ENCODE results near the gene AUTS2. TPM values are rescaled to one million over a fixed set of nuclear protein-coding genes. Genes with fewer than 3 reads are reported as not detected.

Gene AUTS2
- total RNA-seq, 4 donors from 2014 or later = 29.8 to 114 (median 59.4) TPM

DNA sequence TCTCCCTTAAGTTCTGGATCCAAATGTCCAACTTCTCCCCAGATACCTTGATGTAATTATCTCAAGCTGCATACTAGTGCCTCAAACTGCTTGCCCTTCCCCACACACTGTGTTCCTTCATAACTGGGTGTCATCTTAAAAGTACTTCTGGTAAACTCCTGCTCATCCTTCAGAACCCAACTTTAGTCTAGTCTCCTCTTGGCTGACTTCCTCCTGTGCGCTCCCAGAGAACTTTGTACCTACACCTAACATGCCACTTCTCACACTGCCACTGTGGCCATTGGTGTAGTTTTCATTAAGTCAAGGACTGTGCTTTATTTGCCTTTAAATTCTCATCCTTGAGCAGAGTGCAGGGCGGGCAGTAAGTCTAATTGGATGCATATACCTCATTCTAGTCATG is 958.5 kb downstream of the AUTS2 start:
- WGBS, 2 donors (ENCODE audit: low coverage in 1 of 2) = 81 to 100% methylated on average over 1 to 2 of the region's 2 CpGs
- in situ Hi-C loops (cut with MboI; ENCODE audit: low pct_ligation_motif_present in 1 of 4, low pct_unique_long_range_greater_than_20kb in 1 of 4, low sequenced_read_pairs in 3 of 4) = no loop called here

DNA sequence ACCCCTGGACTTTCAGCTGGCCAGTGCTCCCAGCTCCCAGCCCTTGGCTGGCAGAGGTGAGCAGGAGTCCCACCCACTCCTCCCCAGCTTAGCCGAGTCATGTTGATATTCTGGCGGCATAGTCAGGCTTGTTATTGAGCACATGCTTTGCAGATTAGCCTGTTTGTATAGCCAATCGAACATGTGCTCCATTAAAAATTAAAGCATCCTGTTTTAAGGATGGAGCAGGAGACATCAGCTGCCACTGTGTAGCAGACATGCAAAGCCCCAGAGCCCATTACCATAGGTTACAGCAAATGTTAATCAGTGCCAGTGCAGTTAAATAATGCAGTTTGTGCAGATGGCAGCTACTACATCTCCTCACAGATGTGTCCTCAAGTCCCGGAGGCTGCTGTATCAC is 959.1 kb downstream of the AUTS2 start:
- TF ChIP-seq, protein P1, sequence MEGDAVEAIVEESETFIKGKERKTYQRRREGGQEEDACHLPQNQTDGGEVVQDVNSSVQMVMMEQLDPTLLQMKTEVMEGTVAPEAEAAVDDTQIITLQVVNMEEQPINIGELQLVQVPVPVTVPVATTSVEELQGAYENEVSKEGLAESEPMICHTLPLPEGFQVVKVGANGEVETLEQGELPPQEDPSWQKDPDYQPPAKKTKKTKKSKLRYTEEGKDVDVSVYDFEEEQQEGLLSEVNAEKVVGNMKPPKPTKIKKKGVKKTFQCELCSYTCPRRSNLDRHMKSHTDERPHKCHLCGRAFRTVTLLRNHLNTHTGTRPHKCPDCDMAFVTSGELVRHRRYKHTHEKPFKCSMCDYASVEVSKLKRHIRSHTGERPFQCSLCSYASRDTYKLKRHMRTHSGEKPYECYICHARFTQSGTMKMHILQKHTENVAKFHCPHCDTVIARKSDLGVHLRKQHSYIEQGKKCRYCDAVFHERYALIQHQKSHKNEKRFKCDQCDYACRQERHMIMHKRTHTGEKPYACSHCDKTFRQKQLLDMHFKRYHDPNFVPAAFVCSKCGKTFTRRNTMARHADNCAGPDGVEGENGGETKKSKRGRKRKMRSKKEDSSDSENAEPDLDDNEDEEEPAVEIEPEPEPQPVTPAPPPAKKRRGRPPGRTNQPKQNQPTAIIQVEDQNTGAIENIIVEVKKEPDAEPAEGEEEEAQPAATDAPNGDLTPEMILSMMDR (IDR thresholded peaks at IDR 0.05) = no peak
- no peak for TF ChIP-seq EP300 (IDR thresholded peaks at IDR 0.05; ENCODE audit: low read depth)
- no peak for TF ChIP-seq POLR2A (IDR thresholded peaks at IDR 0.05)
- no peak for TF ChIP-seq POLR2AphosphoS5 (IDR thresholded peaks at IDR 0.05)
- Histone ChIP-seq H3K9me3 (no peaks in the 10 kb centered on the region), H3K4me3 (no peak overlapping the region), H3K4me1 (no peaks in the 10 kb centered on the region), H3K36me3 (no peaks in the 10 kb centered on the region), H3K27ac (no peak overlapping the region), H3K27me3 (no peaks in the 10 kb centered on the region)
- in situ Hi-C loops (cut with MboI; ENCODE audit: low pct_ligation_motif_present in 1 of 4, low pct_unique_long_range_greater_than_20kb in 1 of 4, low sequenced_read_pairs in 3 of 4) = no loop called here
- intact Hi-C loops (cut with DNase I; ENCODE audit: low total_unique reads) = no loop called here
- 60 to 63% methylated on average over 1 to 4 of the region's 4 CpGs for WGBS, 2 donors (ENCODE audit: low coverage in 1 of 2)
- no peak for DNase-seq

More for the DNA sequence above, 958.5 kb downstream of the AUTS2 start:
- no peak for DNase-seq
- intact Hi-C loops (cut with DNase I; ENCODE audit: low total_unique reads) = no loop called here
- H3K9me3 ChIP-seq = no peaks in the 10 kb centered on the region
- TF ChIP-seq EP300 (IDR thresholded peaks at IDR 0.05; ENCODE audit: low read depth) = no peak
- TF ChIP-seq, protein P1 (IDR thresholded peaks at IDR 0.05) = no peak
- TF ChIP-seq POLR2AphosphoS5 (IDR thresholded peaks at IDR 0.05) = no peak
- TF ChIP-seq POLR2A (IDR thresholded peaks at IDR 0.05) = no peak
- H3K27ac ChIP-seq = no peak overlapping the region
- no peak overlapping the region for H3K4me3 ChIP-seq
- H3K27me3 ChIP-seq = no peaks in the 10 kb centered on the region
- no peaks in the 10 kb centered on the region for H3K36me3 ChIP-seq
- H3K4me1 ChIP-seq = no peaks in the 10 kb centered on the region

DNA sequence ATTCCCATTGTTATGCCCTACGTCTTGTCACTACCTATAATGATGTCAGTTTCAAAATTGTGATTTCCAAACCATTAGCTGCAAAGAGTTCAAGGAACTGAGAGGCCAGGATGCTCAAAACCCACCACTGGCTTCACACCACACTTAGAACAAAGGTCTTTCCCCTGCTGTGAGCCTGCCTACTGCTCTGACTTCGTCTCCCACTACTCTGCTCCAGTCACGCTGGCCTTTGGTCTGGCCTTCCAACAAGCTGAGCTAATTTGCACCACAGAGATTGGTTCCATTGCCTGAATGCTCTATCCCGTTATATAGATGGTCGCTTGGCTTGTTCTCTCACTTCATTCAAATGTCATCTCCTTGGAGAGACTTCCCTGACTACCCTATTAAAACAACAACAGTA is 961.5 kb downstream of the AUTS2 start:
- H3K4me3 ChIP-seq = no peak overlapping the region
- H3K36me3 ChIP-seq = no peaks in the 10 kb centered on the region
- H3K27ac ChIP-seq = no peak overlapping the region
- no peaks in the 10 kb centered on the region for H3K9me3 ChIP-seq
- 88 to 94% methylated on average over 5 of the region's 5 CpGs for whole genome bisulfite sequencing, 2 donors (ENCODE audit: low coverage in 1 of 2)
- no peak for DNase-seq
- TF ChIP-seq, protein P1 (IDR thresholded peaks at IDR 0.05) = no peak
- intact Hi-C loops (cut with DNase I; ENCODE audit: low total_unique reads) (loop anchor here (5.0 kb wide), 1 partner anchor 907 kb away; no protein-coding TSS in a partner anchor), in situ Hi-C loops (cut with MboI; ENCODE audit: low pct_ligation_motif_present in 1 of 4, low pct_unique_long_range_greater_than_20kb in 1 of 4, low sequenced_read_pairs in 3 of 4) (no loop called here)
- no peaks in the 10 kb centered on the region for H3K27me3 ChIP-seq
- H3K4me1 ChIP-seq = no peaks in the 10 kb centered on the region

DNA sequence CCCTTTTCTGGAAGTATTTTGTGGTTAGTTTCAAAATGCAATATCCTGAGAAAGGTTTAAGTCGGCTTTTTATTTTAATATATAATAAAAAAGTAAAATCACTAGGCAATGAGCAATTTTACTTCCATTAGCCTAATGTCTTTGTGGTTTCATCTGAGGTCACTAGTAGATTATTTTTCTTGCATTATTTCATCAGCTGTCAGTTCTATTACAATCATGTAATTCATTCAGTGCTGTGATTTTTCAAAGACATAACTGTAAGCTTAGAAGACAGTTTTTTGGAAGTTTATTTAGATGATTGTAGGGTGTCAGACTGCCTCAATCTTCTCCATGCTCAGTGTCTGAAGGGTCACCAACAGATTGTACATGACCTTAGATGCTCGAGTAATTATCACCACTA is 965.7 kb downstream of the AUTS2 start:
- no peak for DNase-seq
- no peak overlapping the region for H3K27ac ChIP-seq
- no peaks in the 10 kb centered on the region for H3K9me3 ChIP-seq
- no peaks in the 10 kb centered on the region for H3K27me3 ChIP-seq
- in situ Hi-C loops (cut with MboI; ENCODE audit: low pct_ligation_motif_present in 1 of 4, low pct_unique_long_range_greater_than_20kb in 1 of 4, low sequenced_read_pairs in 3 of 4) (no loop called here), intact Hi-C loops (cut with DNase I; ENCODE audit: low total_unique reads) (loop anchor here (5.0 kb wide), 1 partner anchor 903 kb away; no protein-coding TSS in a partner anchor)
- TF ChIP-seq POLR2A (IDR thresholded peaks at IDR 0.05) = no peak
- no peaks in the 10 kb centered on the region for H3K36me3 ChIP-seq
- H3K4me3 ChIP-seq = no peak overlapping the region
- WGBS, 2 donors (ENCODE audit: low coverage in 1 of 2) = 64 to 68% methylated on average over 2 of the region's 2 CpGs
- peaks cover 0 to 4% (median 0%) of the 10 kb centered on the region in 4 donors for H3K4me1 ChIP-seq

DNA sequence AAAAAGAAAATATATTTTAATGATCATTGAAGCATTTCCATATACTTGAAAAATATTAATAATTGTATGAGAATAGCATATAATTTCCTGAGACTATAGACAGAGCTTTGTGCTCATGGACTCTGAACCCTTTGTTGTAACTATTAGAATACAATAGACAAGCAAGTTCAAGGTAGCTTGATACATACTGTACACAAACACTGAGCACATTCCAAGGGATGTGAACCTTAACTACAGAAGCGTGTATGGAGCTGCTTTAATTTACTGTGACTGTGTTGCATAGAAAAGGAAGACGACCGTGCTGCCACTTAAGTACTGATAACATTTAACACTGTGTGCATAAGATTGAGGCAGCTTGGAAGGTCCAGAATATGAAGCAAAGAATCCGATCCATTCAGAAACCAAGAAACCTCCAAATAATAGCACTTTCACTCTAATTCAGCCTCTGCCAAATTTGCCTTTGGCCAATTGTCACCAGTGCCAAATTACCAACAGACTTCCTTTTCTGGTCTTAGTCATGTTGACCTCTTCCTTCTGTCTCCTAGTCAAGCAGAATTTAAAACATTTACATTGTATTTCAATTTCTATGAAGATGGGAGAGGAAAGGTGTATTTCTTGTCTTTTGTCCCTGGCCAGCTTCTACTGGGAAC is 967.6 kb downstream of the AUTS2 start:
- no peaks in the 10 kb centered on the region for H3K36me3 ChIP-seq
- H3K4me1 ChIP-seq = peaks cover 0 to 11% (median 2%) of the 10 kb centered on the region in 4 donors
- DNase-seq = no peak
- in situ Hi-C loops (cut with MboI; ENCODE audit: low pct_ligation_motif_present in 1 of 4, low pct_unique_long_range_greater_than_20kb in 1 of 4, low sequenced_read_pairs in 3 of 4) = no loop called here
- H3K9me3 ChIP-seq = no peaks in the 10 kb centered on the region
- no peaks in the 10 kb centered on the region for H3K27me3 ChIP-seq
- H3K27ac ChIP-seq = no peak overlapping the region
- intact Hi-C loops (cut with DNase I; ENCODE audit: low total_unique reads) = no loop called here
- no peak for TF ChIP-seq POLR2AphosphoS5 (IDR thresholded peaks at IDR 0.05)
- TF ChIP-seq POLR2A (IDR thresholded peaks at IDR 0.05) = no peak
- TF ChIP-seq, protein P1 (IDR thresholded peaks at IDR 0.05) = no peak
- TF ChIP-seq EP300 (IDR thresholded peaks at IDR 0.05; ENCODE audit: low read depth) = no peak
- no peak overlapping the region for H3K4me3 ChIP-seq
- 57 to 70% methylated on average over 4 of the region's 4 CpGs for WGBS, 2 donors (ENCODE audit: low coverage in 1 of 2)
